K562 (cell line): ENCODE results near the gene MPHOSPH10. TPM values are rescaled to one million over a fixed set of nuclear protein-coding genes. Genes with fewer than 3 reads are reported as not detected.

Experiments used
- TCFL5 ChIP-seq: fragments of 250-450 bp; sonication (Bioruptor Pico); conservative IDR thresholded peaks from 2 replicates; pipeline ENCODE4 v1.6.1; 2021; ENCODE audit warnings: mild to moderate bottlenecking, moderate library complexity, matching md5 sums
- ZNF232 ChIP-seq: sonication (generic); formaldehyde crosslinking; IDR thresholded peaks from 2 replicates; pipeline ENCODE4 v1.8.0; 2022; ENCODE audit warnings: mild to moderate bottlenecking, missing genetic modification reagents
- polyA plus RNA-seq, 8 experiments: library from polyadenylated mRNA; depleted of rRNA in 4 of 8; stranded (reverse) in 5 of 8; unstranded in 3 of 8; fragments of >200 nt; fragmentation: Nextera tagmentation in 2 of 8; fragmentation: Illumina TruSeq in 1 of 8; extraction: Ambion mirVana in 2 of 8; extraction: Trizol in 1 of 8; gene quantifications; 2 replicates each; pipeline versions ENCODE4 v1.2.1 to v1.2.3, GENCODE V29; 2011 to 2014; ENCODE audit warnings: inconsistent platforms in 1 of 8, missing spikeins in 1 of 8
- total RNA-seq, 7 experiments: library from RNA; depleted of rRNA in 6 of 7; stranded (reverse); fragments of >200 nt in 6 of 7; fragmentation: Illumina TruSeq in 2 of 7; extraction: Trizol in 2 of 7; gene quantifications; 2 replicates each; pipeline versions ENCODE4 v1.2.1 to v1.2.3, GENCODE V29; 2011 to 2021; ENCODE audit warnings: low replicate concordance in 1 of 7
- TF ChIP-seq, protein P1 (sequence below), 2 experiments: fragments of 200-800 bp in 1 of 2; sonication (Bioruptor generic) in 1 of 2; sonication (generic) in 1 of 2; formaldehyde crosslinking in 1 of 2; IDR thresholded peaks in 1 of 2; conservative IDR thresholded peaks in 1 of 2; 2 replicates each; pipeline versions ENCODE4 v1.5.0 to v1.6.1; 2016 to 2020; ENCODE audit warnings: missing compliant biosample characterization in 1 of 2, missing genetic modification characterization in 1 of 2, missing genetic modification reagents in 1 of 2
- TF ChIP-seq, protein P2 (sequence below), 2 experiments: fragments of 450-650 bp; IDR thresholded peaks; 2 replicates each; pipeline ENCODE4 v1.6.1; 2016
- TF ChIP-seq, protein P3 (sequence below): fragments of 450-650 bp; IDR thresholded peaks from 2 replicates; pipeline ENCODE4 v1.6.1; 2016; ENCODE audit warnings: borderline replicate concordance
- TF ChIP-seq, protein P4 (sequence below): fragments of 250-450 bp; sonication (Bioruptor Pico); IDR thresholded peaks from 2 replicates; pipeline ENCODE4 v1.5.0; 2021; ENCODE audit warnings: mild to moderate bottlenecking, borderline replicate concordance
- TF ChIP-seq, protein P5 (sequence below): fragments of 250-450 bp; sonication (Bioruptor Pico); IDR thresholded peaks from 2 replicates; pipeline ENCODE4 v1.4.0; 2020

The MPHOSPH10 gene
- total and polyA plus RNA-seq, 9 of the 15 experiments (the other 6 are each of a cell fraction or from before 2014, with no cell fraction given), result 36.8 to 83.7 (median 58.5) TPM

DNA sequence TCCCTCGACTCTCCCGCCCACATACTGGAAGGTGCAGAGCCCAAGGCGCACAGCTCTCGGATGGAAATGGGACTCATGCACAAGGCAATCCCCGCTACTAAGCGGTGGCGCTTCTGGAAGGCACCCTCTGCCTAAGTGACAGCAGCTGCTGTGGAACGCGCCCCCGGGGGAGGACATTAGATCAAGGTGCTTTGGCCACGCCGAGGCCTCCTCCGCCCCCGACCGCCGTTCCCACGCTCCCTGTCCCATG is 607 bp upstream of the MPHOSPH10 start (continued):
- TF ChIP-seq, protein P1, sequence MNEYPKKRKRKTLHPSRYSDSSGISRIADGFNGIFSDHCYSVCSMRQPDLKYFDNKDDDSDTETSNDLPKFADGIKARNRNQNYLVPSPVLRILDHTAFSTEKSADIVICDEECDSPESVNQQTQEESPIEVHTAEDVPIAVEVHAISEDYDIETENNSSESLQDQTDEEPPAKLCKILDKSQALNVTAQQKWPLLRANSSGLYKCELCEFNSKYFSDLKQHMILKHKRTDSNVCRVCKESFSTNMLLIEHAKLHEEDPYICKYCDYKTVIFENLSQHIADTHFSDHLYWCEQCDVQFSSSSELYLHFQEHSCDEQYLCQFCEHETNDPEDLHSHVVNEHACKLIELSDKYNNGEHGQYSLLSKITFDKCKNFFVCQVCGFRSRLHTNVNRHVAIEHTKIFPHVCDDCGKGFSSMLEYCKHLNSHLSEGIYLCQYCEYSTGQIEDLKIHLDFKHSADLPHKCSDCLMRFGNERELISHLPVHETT (CRISPR knock-in tag; conservative IDR thresholded peaks at IDR 0.05 in 1 of 2, IDR thresholded peaks at IDR 0.05 in 1 of 2), result no peak
- TF ChIP-seq, protein P2, sequence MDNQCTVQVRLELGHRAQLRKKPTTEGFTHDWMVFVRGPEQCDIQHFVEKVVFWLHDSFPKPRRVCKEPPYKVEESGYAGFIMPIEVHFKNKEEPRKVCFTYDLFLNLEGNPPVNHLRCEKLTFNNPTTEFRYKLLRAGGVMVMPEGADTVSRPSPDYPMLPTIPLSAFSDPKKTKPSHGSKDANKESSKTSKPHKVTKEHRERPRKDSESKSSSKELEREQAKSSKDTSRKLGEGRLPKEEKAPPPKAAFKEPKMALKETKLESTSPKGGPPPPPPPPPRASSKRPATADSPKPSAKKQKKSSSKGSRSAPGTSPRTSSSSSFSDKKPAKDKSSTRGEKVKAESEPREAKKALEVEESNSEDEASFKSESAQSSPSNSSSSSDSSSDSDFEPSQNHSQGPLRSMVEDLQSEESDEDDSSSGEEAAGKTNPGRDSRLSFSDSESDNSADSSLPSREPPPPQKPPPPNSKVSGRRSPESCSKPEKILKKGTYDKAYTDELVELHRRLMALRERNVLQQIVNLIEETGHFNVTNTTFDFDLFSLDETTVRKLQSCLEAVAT (IDR thresholded peaks at IDR 0.05), result peak in 1 of 2 experiments; percentile 76; a peak in 2 of 4 replicates
- TF ChIP-seq, protein P3, sequence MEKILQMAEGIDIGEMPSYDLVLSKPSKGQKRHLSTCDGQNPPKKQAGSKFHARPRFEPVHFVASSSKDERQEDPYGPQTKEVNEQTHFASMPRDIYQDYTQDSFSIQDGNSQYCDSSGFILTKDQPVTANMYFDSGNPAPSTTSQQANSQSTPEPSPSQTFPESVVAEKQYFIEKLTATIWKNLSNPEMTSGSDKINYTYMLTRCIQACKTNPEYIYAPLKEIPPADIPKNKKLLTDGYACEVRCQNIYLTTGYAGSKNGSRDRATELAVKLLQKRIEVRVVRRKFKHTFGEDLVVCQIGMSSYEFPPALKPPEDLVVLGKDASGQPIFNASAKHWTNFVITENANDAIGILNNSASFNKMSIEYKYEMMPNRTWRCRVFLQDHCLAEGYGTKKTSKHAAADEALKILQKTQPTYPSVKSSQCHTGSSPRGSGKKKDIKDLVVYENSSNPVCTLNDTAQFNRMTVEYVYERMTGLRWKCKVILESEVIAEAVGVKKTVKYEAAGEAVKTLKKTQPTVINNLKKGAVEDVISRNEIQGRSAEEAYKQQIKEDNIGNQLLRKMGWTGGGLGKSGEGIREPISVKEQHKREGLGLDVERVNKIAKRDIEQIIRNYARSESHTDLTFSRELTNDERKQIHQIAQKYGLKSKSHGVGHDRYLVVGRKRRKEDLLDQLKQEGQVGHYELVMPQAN, result peak; percentile 86
- peak; percentile 68; the same call in 1 of the 2 replicates for TF ChIP-seq ZNF232
- TF ChIP-seq, protein P4, sequence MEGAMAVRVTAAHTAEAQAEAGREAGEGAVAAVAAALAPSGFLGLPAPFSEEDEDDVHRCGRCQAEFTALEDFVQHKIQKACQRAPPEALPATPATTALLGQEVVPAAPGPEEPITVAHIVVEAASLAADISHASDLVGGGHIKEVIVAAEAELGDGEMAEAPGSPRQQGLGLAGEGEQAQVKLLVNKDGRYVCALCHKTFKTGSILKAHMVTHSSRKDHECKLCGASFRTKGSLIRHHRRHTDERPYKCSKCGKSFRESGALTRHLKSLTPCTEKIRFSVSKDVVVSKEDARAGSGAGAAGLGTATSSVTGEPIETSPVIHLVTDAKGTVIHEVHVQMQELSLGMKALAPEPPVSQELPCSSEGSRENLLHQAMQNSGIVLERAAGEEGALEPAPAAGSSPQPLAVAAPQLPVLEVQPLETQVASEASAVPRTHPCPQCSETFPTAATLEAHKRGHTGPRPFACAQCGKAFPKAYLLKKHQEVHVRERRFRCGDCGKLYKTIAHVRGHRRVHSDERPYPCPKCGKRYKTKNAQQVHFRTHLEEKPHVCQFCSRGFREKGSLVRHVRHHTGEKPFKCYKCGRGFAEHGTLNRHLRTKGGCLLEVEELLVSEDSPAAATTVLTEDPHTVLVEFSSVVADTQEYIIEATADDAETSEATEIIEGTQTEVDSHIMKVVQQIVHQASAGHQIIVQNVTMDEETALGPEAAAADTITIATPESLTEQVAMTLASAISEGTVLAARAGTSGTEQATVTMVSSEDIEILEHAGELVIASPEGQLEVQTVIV, result peak; percentile 59; the same call in 1 of the 2 replicates
- no peak for TF ChIP-seq TCFL5
- TF ChIP-seq, protein P5, sequence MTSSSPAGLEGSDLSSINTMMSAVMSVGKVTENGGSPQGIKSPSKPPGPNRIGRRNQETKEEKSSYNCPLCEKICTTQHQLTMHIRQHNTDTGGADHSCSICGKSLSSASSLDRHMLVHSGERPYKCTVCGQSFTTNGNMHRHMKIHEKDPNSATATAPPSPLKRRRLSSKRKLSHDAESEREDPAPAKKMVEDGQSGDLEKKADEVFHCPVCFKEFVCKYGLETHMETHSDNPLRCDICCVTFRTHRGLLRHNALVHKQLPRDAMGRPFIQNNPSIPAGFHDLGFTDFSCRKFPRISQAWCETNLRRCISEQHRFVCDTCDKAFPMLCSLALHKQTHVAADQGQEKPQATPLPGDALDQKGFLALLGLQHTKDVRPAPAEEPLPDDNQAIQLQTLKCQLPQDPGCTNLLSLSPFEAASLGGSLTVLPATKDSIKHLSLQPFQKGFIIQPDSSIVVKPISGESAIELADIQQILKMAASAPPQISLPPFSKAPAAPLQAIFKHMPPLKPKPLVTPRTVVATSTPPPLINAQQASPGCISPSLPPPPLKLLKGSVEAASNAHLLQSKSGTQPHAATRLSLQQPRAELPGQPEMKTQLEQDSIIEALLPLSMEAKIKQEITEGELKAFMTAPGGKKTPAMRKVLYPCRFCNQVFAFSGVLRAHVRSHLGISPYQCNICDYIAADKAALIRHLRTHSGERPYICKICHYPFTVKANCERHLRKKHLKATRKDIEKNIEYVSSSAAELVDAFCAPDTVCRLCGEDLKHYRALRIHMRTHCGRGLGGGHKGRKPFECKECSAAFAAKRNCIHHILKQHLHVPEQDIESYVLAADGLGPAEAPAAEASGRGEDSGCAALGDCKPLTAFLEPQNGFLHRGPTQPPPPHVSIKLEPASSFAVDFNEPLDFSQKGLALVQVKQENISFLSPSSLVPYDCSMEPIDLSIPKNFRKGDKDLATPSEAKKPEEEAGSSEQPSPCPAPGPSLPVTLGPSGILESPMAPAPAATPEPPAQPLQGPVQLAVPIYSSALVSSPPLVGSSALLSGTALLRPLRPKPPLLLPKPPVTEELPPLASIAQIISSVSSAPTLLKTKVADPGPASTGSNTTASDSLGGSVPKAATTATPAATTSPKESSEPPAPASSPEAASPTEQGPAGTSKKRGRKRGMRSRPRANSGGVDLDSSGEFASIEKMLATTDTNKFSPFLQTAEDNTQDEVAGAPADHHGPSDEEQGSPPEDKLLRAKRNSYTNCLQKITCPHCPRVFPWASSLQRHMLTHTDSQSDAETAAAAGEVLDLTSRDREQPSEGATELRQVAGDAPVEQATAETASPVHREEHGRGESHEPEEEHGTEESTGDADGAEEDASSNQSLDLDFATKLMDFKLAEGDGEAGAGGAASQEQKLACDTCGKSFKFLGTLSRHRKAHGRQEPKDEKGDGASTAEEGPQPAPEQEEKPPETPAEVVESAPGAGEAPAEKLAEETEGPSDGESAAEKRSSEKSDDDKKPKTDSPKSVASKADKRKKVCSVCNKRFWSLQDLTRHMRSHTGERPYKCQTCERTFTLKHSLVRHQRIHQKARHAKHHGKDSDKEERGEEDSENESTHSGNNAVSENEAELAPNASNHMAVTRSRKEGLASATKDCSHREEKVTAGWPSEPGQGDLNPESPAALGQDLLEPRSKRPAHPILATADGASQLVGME (CRISPR knock-in tag), result no peak
